Stimulated activated CD4-positive, alpha-beta T cell treated with anti-CD3 and anti-CD28 coated beads, Interleukin-1b, Interleukin-23, amount 100 ng/mL, for 48 hours (primary cell): ENCODE measurements around the gene ZSCAN9.

Experiments
- DNase-seq: peaks from one replicate; pipeline ENCODE4 v3.0.0-alpha.2; 2020

Gene ZSCAN9

GRCh38 chr6:28225056-28225834 is at the start of gene ZSCAN9:
Gene ZSCAN9 (plus strand): TSS chr6:28225275. CDS start chr6:28227085, 1,810 bp downstream.
- peak; percentile 55 for DNase-seq

- no peak for DNase-seq
Measured at GRCh38 chr6:28176373-28176772, 48.7 kb upstream of the ZSCAN9 start.

- DNase-seq, result no peak
Measured at GRCh38 chr6:28182255-28182654, 42.8 kb upstream of the ZSCAN9 start.

- DNase-seq, result no peak
Measured at GRCh38 chr6:28188111-28188979, 36.7 kb upstream of the ZSCAN9 start.

GRCh38 chr6:28200020-28200419 is 25.1 kb upstream of the ZSCAN9 start:
- DNase-seq, result no peak

GRCh38 chr6:28203201-28203600 is 21.9 kb upstream of the ZSCAN9 start:
- no peak for DNase-seq

GRCh38 chr6:28205879-28206278 is 19.2 kb upstream of the ZSCAN9 start:
- no peak for DNase-seq

- DNase-seq, result no peak
Measured at GRCh38 chr6:28206527-28206926, 18.5 kb upstream of the ZSCAN9 start.

- no peak for DNase-seq
Measured at GRCh38 chr6:28206928-28207509, 18.1 kb upstream of the ZSCAN9 start.

GRCh38 chr6:28207510-28208110 is 17.5 kb upstream of the ZSCAN9 start:
- peak; percentile 27 for DNase-seq

GRCh38 chr6:28208111-28208659 is 16.9 kb upstream of the ZSCAN9 start:
- no peak for DNase-seq

- DNase-seq, result no peak
Measured at GRCh38 chr6:28209753-28210535, 15.1 kb upstream of the ZSCAN9 start.

- no peak for DNase-seq
Measured at GRCh38 chr6:28211840-28212509, 13.1 kb upstream of the ZSCAN9 start.

- DNase-seq, result peak; percentile 83
Measured at GRCh38 chr6:28212510-28213212, 12.4 kb upstream of the ZSCAN9 start.

GRCh38 chr6:28213213-28213523 is 11.9 kb upstream of the ZSCAN9 start:
- DNase-seq, result no peak

- DNase-seq, result no peak
Measured at GRCh38 chr6:28215425-28215824, 9.7 kb upstream of the ZSCAN9 start.

GRCh38 chr6:28217890-28218289 is 7.2 kb upstream of the ZSCAN9 start:
- DNase-seq, result no peak

- DNase-seq, result peak; percentile 14
Measured at GRCh38 chr6:28218312-28219248, 6.5 kb upstream of the ZSCAN9 start.

GRCh38 chr6:28220257-28221133 is 4.6 kb upstream of the ZSCAN9 start:
- DNase-seq, result no peak
